Activated CD8-positive, alpha-beta memory T cell treated with anti-CD3 and anti-CD28 coated beads, Interleukin-2, amount 10 ng/mL, durations not matched to agents 7 days and 5 days (primary cell): ENCODE data around the gene RAB12. TPM values are rescaled to one million over a fixed set of nuclear protein-coding genes. Genes with fewer than 3 reads are reported as not detected.
"Not testable (repeated sequence)": the region's sequence is repeated elsewhere in the genome, so short reads cannot be mapped to it uniquely, and the experiment has no call there.

Source experiments
- ATAC-seq: fragments of 150-1000 bp; cut with Tn5 transposase; one replicate; pipeline ENCODE4 v1.10.0; 2021; ENCODE audit warnings: moderate library complexity
- CTCF ChIA-PET: fragments of 350-600 bp; sonication (Branson Sonifier 250); formaldehyde crosslinking; loops from one replicate; lab custom pipeline; 2021; ENCODE audit warnings: antibody characterized with exemption; lab: Charles Lee
- DNase-seq: peaks from one replicate; pipeline ENCODE4 v3.0.0-alpha.2; 2020
- H3K27ac Mint-ChIP-seq: one replicate; pipeline ENCODE4 v1.8.0; 2021; ENCODE audit warnings: mild to moderate bottlenecking, mixed read lengths
- H3K27me3 Mint-ChIP-seq: one replicate; pipeline ENCODE4 v1.8.0; 2021; ENCODE audit warnings: mixed read lengths
- H3K36me3 Mint-ChIP-seq: one replicate; pipeline ENCODE4 v1.8.0; 2021; ENCODE audit warnings: mild to moderate bottlenecking, mixed read lengths
- H3K4me1 Mint-ChIP-seq: one replicate; pipeline ENCODE4 v1.8.0; 2021; ENCODE audit warnings: mixed read lengths
- H3K4me3 Mint-ChIP-seq: one replicate; pipeline ENCODE4 v1.8.0; 2021; ENCODE audit warnings: mild to moderate bottlenecking, moderate library complexity, mixed read lengths
- H3K9me3 Mint-ChIP-seq: one replicate; pipeline ENCODE4 v1.8.0; 2022; ENCODE audit warnings: low read depth, mixed read lengths
- total RNA-seq, 2 experiments: library from RNA; stranded (reverse); gene quantifications; one replicate each; pipeline ENCODE4 v1.2.3, GENCODE V29; 2021

The RAB12 gene
- total RNA-seq, 2 experiments from 2014 or later: 13.6 to 15.2 TPM

DNA sequence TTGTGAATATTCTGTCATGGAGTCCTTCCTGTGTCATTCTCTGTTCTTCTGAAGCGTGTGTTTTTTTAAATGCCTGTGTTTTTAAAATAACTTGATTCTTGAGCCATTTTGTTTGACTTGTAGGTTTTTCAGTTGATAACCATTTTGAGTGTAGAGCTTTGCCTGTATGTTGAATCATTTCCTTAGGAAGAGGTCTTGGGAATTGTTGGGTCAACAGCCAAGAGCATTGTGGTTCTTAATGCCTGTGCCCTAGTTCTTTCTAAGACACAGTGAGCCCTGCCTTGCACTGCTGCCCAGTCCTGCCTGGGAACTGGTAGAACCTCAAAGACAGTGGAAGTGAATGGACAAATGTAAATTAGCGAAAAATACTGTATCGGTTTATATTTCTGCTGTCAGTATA lies 25.9 kb downstream of the RAB12 start:
- H3K27ac Mint-ChIP-seq: no peak overlapping the region
- ATAC-seq: no peak
- no peak for DNase-seq
- no peaks in the 10 kb centered on the region for H3K27me3 Mint-ChIP-seq
- H3K4me1 Mint-ChIP-seq: peaks cover 10% of the 10 kb centered on the region
- CTCF ChIA-PET: no interaction called here
- H3K4me3 Mint-ChIP-seq: no peak overlapping the region
- H3K9me3 Mint-ChIP-seq: no peaks in the 10 kb centered on the region
- H3K36me3 Mint-ChIP-seq: peaks cover 51% of the 10 kb centered on the region

DNA sequence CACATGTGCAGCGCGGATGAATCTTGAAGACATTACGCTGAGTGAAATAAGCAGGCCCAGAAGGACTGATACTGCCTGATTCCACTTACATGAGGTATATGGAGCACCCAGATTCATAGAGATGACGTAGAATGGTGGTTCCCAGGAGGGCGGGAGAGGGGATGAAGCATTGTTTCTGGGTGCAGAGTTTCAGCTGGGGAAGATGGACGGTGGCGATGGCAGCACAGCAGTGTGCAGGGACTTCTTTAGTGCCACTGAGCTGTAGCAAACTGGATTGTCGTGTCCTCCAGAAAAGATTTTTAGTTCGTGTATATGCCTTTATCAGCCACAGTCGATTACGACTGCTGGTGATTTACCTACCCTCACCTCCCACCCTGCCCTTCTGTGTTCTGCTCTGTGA lies 30.5 kb downstream of the RAB12 start:
- DNase-seq (no peak), ATAC-seq (no peak)
- Mint-ChIP-seq H3K27me3 (no peaks in the 10 kb centered on the region), H3K9me3 (no peaks in the 10 kb centered on the region), H3K27ac (no peak overlapping the region), H3K4me3 (no peak overlapping the region), H3K4me1 (peaks cover 3% of the 10 kb centered on the region), H3K36me3 (peaks cover 42% of the 10 kb centered on the region)
- CTCF ChIA-PET: no interaction called here

DNA sequence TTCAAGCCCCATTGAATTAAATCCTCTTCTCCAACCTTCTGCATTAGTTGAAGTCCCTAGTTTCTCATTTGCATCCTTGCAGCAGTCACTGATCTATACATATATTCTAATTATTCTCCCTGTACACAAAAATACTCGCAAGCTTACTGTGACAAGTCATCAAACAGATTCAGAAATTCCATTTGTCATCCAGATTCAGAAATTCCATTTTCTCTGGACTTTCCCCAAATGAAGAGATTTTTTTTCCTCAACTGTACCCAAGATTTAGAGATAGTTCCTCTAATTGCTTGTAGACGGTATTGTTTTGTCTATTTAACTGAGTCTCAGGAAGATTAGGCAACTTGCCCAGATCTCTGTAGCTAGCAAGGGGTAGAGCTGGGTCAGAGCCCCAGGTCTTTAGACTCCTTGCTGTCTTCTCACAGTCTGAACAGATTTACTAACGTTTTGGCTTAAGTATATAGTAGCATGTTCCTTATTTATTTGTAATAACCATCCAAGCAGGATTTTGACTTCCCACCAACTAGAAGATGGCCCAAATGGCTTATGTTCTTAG lies 34.2 kb downstream of the RAB12 start:
- DNase-seq (no peak), ATAC-seq (no peak)
- H3K4me1 Mint-ChIP-seq: no peaks in the 10 kb centered on the region
- H3K4me3 Mint-ChIP-seq: no peak overlapping the region
- CTCF ChIA-PET: no interaction called here
- no peak overlapping the region for H3K27ac Mint-ChIP-seq
- no peaks in the 10 kb centered on the region for H3K9me3 Mint-ChIP-seq
- H3K27me3 Mint-ChIP-seq: peaks cover 5% of the 10 kb centered on the region
- H3K36me3 Mint-ChIP-seq: peaks cover 22% of the 10 kb centered on the region

DNA sequence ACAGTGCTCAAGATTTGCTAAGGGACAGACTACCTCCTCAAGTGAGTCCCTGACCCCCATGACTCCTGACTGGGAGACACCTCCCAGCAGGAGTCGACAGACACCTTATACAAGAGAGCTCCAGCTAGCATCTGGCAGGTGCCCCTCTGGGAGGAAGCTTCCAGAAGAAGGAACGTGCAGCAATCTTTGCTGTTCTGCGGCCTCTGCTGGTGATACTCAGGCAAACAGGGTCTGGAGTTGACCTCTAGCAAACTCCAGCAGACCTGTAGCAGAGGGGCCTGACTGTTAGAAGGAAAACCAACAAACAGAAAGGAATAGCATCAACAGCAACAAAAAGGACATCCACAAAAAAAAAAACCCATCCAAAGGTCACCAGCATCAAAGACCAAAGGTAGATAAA lies 38.1 kb downstream of the RAB12 start:
- CTCF ChIA-PET, H3K4me1 Mint-ChIP-seq: not testable (repeated sequence)

DNA sequence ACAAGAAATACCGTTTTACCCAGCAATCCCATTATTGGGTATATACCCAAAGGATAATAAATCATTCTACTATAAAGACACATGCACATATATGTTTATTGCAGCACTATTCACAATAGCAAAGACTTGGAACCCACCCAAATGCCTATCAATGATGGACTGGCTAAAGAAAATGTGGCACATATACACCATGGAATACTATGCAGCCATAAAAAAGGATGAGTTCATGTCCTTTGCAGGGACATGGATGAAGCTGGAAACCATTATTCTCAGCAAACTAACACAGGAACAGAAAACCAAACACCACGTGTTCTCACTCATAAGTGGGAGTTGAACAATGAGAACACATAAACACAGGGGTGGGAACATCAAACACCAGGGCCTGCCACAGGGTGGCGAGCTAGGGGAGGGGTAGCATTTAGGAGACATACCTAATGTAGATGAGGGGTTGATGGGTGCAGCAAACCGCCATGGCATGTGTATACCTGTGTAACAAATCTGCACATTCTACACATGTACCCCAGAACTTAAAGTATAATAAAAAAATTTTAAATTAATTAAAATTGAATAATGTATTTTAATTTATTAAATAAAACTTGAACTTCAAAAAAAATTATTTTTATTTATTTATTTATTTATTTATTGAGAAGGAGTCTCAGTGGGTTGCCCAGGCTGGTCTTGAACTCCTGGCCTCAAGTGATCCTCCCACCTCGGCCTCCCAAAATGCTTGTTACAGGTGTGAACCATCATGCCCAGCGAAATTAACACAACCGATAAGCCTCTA lies 42.4 kb downstream of the RAB12 start:
- H3K36me3 Mint-ChIP-seq, H3K4me3 Mint-ChIP-seq, ATAC-seq, DNase-seq, H3K9me3 Mint-ChIP-seq, H3K4me1 Mint-ChIP-seq, H3K27ac Mint-ChIP-seq: not testable (repeated sequence)
- CTCF ChIA-PET: interaction anchor here (0.7 to 3.2 kb wide), 2 partner anchors 48 to 336 kb away, joined by 3 to 22 read pairs; no protein-coding TSS in a partner anchor
- peaks cover 45% of the 10 kb centered on the region for H3K27me3 Mint-ChIP-seq

More for the DNA sequence above, 38.1 kb downstream of the RAB12 start:
- H3K27me3 Mint-ChIP-seq: peaks cover 30% of the 10 kb centered on the region
- not testable (repeated sequence) for ATAC-seq, H3K27ac Mint-ChIP-seq, H3K4me3 Mint-ChIP-seq, H3K36me3 Mint-ChIP-seq, H3K9me3 Mint-ChIP-seq, DNase-seq

DNA sequence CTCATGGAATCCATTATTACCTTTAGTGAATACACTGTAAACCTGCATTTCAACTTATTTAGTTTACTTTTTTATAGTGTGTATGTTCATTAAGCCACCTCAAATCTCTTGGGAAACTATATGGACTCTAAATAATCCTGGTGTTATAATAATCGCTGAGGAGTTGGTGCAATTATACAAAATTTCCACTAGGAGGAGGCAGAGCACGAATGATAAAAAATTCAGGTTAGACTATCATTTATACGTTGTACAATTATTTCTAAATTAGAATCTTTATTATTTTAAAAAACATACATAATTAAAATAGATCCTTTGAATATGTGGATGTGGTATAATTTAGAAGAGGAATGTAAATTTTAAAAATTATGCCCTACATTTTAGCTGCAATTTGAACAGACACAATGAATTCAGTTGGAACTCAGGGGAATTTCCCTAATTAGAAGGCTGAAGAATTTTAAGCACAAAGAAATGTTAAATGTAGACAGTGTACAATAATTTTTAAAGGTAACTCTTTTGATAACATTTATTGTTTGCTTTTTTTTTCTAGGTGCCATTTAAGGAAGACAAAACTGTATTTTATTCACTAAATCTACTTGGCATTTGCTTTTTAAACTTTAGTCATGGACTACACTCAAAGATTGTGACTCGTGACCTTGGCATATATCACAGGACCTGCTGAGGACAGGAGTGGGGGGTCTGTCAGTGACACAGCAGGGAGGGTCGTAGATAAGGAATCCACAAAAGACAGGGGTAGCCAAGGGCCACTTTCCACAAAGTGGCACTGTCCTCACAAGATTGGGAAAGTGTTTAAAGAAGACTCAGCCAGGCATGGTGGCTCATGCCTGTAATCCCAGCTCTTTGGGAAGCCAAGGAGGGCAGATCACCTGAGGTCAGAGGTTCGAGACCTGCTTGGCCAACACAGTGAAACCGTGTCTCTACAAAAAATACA lies 45.5 kb downstream of the RAB12 start:
- H3K9me3 Mint-ChIP-seq: no peaks in the 10 kb centered on the region
- no peak overlapping the region for H3K27ac Mint-ChIP-seq
- H3K36me3 Mint-ChIP-seq: no peaks in the 10 kb centered on the region
- ATAC-seq (no peak), DNase-seq (no peak)
- H3K4me3 Mint-ChIP-seq: no peak overlapping the region
- CTCF ChIA-PET: interaction anchor here (1.5 to 3.2 kb wide), 4 partner anchors 18 to 333 kb away, joined by 4 to 22 read pairs (median 8); no protein-coding TSS in a partner anchor
- H3K27me3 Mint-ChIP-seq: peaks cover 30% of the 10 kb centered on the region
- no peaks in the 10 kb centered on the region for H3K4me1 Mint-ChIP-seq

DNA sequence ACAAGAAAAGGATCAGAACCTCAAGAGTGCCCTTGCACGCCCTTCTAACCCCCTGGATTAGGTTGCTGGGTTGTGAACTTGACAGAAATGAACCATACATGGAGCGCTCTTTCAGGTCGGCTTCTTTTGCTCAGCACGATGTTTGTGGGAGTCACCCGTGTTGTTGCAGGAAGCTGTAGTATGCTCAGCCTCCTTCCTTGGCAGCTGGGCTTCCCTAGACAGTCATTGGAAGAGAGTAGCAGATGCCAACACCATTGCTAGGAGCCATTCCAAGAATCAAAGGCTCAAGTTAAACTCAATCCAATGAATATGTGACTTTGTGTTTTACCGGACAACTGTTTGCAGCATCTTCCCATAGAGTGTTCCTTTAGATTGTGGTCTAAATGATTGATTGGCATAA lies 47.0 kb downstream of the RAB12 start:
- ATAC-seq: no peak
- Mint-ChIP-seq H3K27me3 (peaks cover 19% of the 10 kb centered on the region), H3K27ac (no peak overlapping the region), H3K36me3 (no peaks in the 10 kb centered on the region), H3K4me1 (no peaks in the 10 kb centered on the region), H3K4me3 (no peak overlapping the region), H3K9me3 (no peaks in the 10 kb centered on the region)
- DNase-seq: no peak
- CTCF ChIA-PET: interaction anchor here (0.9 to 2.3 kb wide), 2 partner anchors 40 to 332 kb away, joined by 3 to 10 read pairs; no protein-coding TSS in a partner anchor

DNA sequence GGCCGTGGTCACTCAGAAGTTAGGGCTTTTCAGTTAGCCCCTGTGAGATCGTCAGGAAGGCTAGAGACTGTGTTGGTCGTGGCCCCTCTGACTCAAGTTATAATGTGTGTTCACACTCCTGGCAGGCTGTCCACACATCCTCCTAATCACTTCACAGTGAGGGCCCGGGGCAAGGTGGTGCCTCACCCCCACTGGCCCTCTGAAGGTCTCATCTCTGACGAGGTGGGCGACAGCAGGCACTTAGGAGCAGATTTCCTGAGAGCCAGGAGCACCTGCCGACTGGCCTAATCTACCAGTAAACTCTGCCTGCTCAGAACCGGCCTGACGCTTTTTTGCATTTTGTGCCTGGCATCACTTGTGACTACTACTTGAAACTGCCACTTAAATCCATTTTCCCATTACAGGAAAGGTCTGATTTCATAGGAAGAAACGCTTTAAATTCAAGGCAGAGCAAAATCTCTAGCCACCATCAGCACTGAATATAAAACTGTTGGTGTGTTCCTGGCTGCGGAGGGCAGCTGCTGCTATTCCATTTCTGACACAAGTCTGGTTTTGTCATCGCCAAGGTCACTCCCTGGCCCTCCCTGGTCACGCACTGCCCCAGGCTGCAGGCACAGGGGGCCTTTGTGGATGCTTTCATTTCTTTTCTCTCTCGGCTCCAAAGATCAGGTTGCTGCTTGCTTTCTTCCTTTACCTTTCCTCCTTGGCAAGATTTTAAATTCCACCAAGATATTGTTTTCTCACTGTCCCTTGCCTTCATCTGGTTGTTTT lies 48.0 kb downstream of the RAB12 start:
- Mint-ChIP-seq H3K9me3 (no peaks in the 10 kb centered on the region), H3K4me1 (peaks cover 3% of the 10 kb centered on the region), H3K36me3 (no peaks in the 10 kb centered on the region), H3K27ac (no peak overlapping the region), H3K27me3 (peaks cover 22% of the 10 kb centered on the region), H3K4me3 (no peak overlapping the region)
- CTCF ChIA-PET: no interaction called here
- DNase-seq (no peak), ATAC-seq (no peak)

DNA sequence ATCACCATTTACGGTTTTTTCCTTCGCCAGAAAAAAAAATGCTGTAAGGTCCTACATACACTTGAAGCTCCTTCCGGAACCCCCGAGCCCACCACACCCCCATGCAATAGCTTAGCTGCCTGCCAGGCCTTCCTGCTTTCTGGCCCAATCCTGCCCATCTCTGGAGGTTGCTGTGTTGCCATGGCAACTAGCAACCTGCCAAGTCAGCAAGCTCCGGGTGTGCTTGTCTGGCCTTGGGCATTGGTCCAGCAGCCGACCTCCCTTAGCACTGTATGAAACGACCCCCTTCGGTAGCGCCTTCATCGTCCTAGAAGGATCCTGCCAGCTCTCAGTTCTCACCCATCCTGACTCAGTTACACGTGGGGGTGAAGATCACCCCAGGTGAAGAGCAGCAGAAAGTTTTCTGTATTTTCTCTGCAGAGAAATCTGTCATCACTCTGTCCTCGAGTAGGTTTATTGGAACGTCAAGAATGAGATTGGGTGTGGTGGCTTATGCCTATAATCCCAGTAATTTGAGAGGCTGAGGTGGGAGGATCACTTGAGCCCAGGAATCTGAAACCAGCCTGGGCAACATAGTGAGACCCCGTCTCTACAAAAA lies 48.7 kb downstream of the RAB12 start:
- no peak for DNase-seq
- no peak overlapping the region for H3K27ac Mint-ChIP-seq
- no peak for ATAC-seq
- CTCF ChIA-PET: no interaction called here
- H3K4me3 Mint-ChIP-seq: no peak overlapping the region
- peaks cover 3% of the 10 kb centered on the region for H3K4me1 Mint-ChIP-seq
- no peaks in the 10 kb centered on the region for H3K36me3 Mint-ChIP-seq
- H3K27me3 Mint-ChIP-seq: peaks cover 23% of the 10 kb centered on the region
- H3K9me3 Mint-ChIP-seq: no peaks in the 10 kb centered on the region

DNA sequence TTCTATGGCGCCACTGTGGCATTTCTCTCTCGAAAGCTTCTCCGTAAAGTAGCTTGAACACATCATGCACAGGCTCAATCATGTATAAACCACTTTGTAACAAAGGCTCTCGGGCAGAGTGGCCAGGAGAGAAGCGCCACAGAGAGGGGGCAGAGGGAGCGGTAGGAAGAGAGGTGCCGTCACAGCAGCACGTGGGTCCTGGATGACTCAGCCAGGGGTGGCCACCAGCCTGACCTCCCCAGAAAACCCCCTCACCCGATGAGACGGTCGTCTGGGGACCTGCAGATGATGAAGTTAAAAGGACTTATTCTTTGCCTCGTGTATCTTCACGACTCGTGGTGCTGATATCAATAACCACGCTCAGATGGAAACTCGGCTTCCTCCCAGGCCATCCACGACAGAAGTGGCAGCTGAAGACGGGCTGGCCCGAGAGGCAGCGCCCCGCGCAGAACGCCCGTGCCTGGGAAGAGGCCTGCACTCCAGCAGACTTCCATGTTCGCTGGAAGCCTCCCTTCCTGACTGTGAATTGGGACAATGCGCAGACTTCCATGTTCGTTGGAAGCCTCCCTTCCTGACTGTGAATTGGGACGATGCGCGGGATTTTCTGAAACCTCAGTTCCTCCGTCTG lies 49.7 kb downstream of the RAB12 start:
- no peak overlapping the region for H3K27ac Mint-ChIP-seq
- peaks cover 21% of the 10 kb centered on the region for H3K27me3 Mint-ChIP-seq
- CTCF ChIA-PET: no interaction called here
- no peak for ATAC-seq
- no peak for DNase-seq
- H3K4me3 Mint-ChIP-seq: no peak overlapping the region
- H3K36me3 Mint-ChIP-seq: no peaks in the 10 kb centered on the region
- peaks cover 3% of the 10 kb centered on the region for H3K4me1 Mint-ChIP-seq
- H3K9me3 Mint-ChIP-seq: no peaks in the 10 kb centered on the region

DNA sequence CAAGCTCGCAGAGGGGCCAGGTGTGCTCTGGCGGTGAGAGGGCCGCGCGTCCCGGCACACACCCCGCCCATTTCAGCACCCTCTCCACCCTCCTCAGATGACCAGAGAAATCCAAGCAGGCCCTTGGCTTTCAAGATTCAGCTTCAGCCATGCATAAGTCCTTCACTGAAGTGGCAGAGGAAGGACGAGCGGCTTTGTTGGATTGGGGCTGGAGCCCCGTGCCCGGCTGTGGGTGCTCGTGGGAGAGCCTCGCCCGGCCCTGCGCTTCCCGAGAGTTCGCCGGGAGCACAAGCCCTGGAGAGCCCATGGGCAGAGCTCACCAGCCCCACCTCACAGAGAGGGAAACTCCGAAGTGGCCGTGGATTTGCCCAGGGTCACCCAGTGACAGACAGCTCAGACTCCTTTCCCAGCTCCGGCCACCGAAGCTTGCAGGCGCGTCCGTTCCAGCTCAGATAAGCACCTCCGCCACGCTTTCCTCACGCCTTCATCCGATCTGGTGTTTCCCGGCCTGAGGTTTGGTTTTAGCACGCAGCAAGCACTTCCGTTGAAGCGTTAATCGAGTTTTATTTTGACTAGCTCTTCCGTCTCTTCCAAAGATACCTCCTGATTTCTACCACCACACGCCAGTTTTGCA lies 50.5 kb downstream of the RAB12 start:
- Mint-ChIP-seq H3K27ac (no peak overlapping the region), H3K4me1 (peaks cover 3% of the 10 kb centered on the region), H3K9me3 (no peaks in the 10 kb centered on the region), H3K4me3 (no peak overlapping the region), H3K36me3 (no peaks in the 10 kb centered on the region), H3K27me3 (peaks cover 16% of the 10 kb centered on the region)
- CTCF ChIA-PET: no interaction called here
- DNase-seq (no peak), ATAC-seq (no peak)

DNA sequence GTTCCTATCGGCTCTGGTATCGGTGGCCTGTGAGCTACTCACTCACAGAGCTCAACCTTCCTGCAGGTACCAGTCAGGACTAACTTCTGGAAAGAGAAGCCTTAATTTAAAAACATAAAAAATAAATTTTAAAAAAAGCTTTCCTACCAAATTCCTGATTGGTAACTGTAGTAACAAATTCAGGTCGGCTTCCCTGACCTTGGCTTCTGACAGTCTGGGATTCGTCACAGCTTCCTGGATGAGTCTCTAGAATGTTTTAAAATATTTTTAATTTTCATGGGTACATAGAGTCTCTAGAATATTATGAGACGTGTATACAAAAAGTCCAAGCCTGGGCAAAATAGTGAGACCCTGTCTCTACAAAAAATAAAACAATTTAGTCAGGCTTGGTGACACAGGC lies 51.1 kb downstream of the RAB12 start:
- Mint-ChIP-seq H3K4me3 (no peak overlapping the region), H3K9me3 (no peaks in the 10 kb centered on the region), H3K36me3 (no peaks in the 10 kb centered on the region), H3K27me3 (peaks cover 14% of the 10 kb centered on the region), H3K4me1 (peaks cover 5% of the 10 kb centered on the region), H3K27ac (no peak overlapping the region)
- DNase-seq: no peak
- CTCF ChIA-PET: no interaction called here
- ATAC-seq: no peak
